ENCODE measurements around the gene STRN3.
A peak's percentile ranks its signal among the peaks of the same experiment; 100 is the strongest.

STRN3 gene

GRCh38 chr14:30983858-30984257, 42.3 kb downstream of the STRN3 start:
- no peak for ATAC-seq

GRCh38 chr14:30982533-30982932, 43.6 kb downstream of the STRN3 start:
- TF ChIP-seq BACH2 (CRISPR knock-in tag; IDR thresholded peaks at IDR 0.05; ENCODE audit: borderline replicate concordance), result no peak
- TF ChIP-seq ARNTL (CRISPR knock-in tag; IDR thresholded peaks at IDR 0.05; ENCODE audit: borderline replicate concordance, low read depth), result no peak
- no peak for TF ChIP-seq CSDC2 (CRISPR knock-in tag; IDR thresholded peaks at IDR 0.05)
- no peak for TF ChIP-seq CSRNP3 (CRISPR knock-in tag; IDR thresholded peaks at IDR 0.05)
- no peak for TF ChIP-seq TCF4 (CRISPR knock-in tag; IDR thresholded peaks at IDR 0.05; ENCODE audit: borderline replicate concordance)
- no peak for TF ChIP-seq OSR1 (CRISPR knock-in tag; IDR thresholded peaks at IDR 0.05)
- TF ChIP-seq SNAI2 (CRISPR knock-in tag; IDR thresholded peaks at IDR 0.05), result no peak
- no peak for TF ChIP-seq ZNF70 (CRISPR knock-in tag; IDR thresholded peaks at IDR 0.05)
- no peak for TF ChIP-seq ZC3H10 (CRISPR knock-in tag; IDR thresholded peaks at IDR 0.05)
- no peak for TF ChIP-seq CREB5 (CRISPR knock-in tag; IDR thresholded peaks at IDR 0.05; ENCODE audit: low read depth)
- no peak for TF ChIP-seq ISL1 (CRISPR knock-in tag; IDR thresholded peaks at IDR 0.05)
- no peak for TF ChIP-seq RARB (CRISPR knock-in tag; IDR thresholded peaks at IDR 0.05)
- TF ChIP-seq PATZ1 (CRISPR knock-in tag; IDR thresholded peaks at IDR 0.05; ENCODE audit: borderline replicate concordance), result no peak
- TF ChIP-seq ESRRG (CRISPR knock-in tag; IDR thresholded peaks at IDR 0.05), result no peak
- no peak for TF ChIP-seq POU6F1 (CRISPR knock-in tag; IDR thresholded peaks at IDR 0.05; ENCODE audit: borderline replicate concordance, low read depth)
- no peak for TF ChIP-seq ZNF565 (CRISPR knock-in tag; conservative IDR thresholded peaks at IDR 0.05; ENCODE audit: low read depth)
- TF ChIP-seq PPARA (CRISPR knock-in tag; IDR thresholded peaks at IDR 0.05; ENCODE audit: borderline replicate concordance), result no peak
- no peak for TF ChIP-seq GLIS3 (CRISPR knock-in tag; IDR thresholded peaks at IDR 0.05)
- no peak for ATAC-seq

More at GRCh38 chr14:30983858-30984257, 42.3 kb downstream of the STRN3 start:
- TF ChIP-seq RARB (CRISPR knock-in tag; IDR thresholded peaks at IDR 0.05), result no peak

- ATAC-seq, result no peak
- TF ChIP-seq GLIS3 (CRISPR knock-in tag; IDR thresholded peaks at IDR 0.05) (no peak), CREB5 (CRISPR knock-in tag; IDR thresholded peaks at IDR 0.05; ENCODE audit: low read depth) (no peak), ZC3H10 (CRISPR knock-in tag; IDR thresholded peaks at IDR 0.05) (no peak), ARNTL (CRISPR knock-in tag; IDR thresholded peaks at IDR 0.05; ENCODE audit: borderline replicate concordance, low read depth) (no peak), CSDC2 (CRISPR knock-in tag; IDR thresholded peaks at IDR 0.05) (no peak), PPARA (CRISPR knock-in tag; IDR thresholded peaks at IDR 0.05; ENCODE audit: borderline replicate concordance) (no peak), TOX (CRISPR knock-in tag; IDR thresholded peaks at IDR 0.05; ENCODE audit: borderline replicate concordance) (no peak), POU6F1 (CRISPR knock-in tag; IDR thresholded peaks at IDR 0.05; ENCODE audit: borderline replicate concordance, low read depth) (no peak), ZFP3 (CRISPR knock-in tag; IDR thresholded peaks at IDR 0.05) (no peak), BACH2 (CRISPR knock-in tag; IDR thresholded peaks at IDR 0.05; ENCODE audit: borderline replicate concordance) (no peak)
Observed at GRCh38 chr14:30980980-30981379, 45.2 kb downstream of the STRN3 start.

GRCh38 chr14:30980106-30980704, 46.0 kb downstream of the STRN3 start:
- peak; percentile 93 for ATAC-seq

All from SK-N-SH treated with all-trans-retinoic acid at 6 μM for 48 hours (cell line).